ENCODE data around the gene TXNDC5.

TXNDC5 gene

GRCh38 chr6:7910654-7911344 is at the start of gene TXNDC5:
Gene TXNDC5, minus strand, starts transcription at chr6:7910788. Its CDS starts 12 bp downstream, at chr6:7910776.
- no peak for DNase-seq

GRCh38 chr6:7960141-7960540 is 49.6 kb upstream of the TXNDC5 start:
- DNase-seq = no peak

GRCh38 chr6:7959453-7959852 is 48.9 kb upstream of the TXNDC5 start:
- DNase-seq = no peak

- no peak for DNase-seq
Observed at GRCh38 chr6:7958464-7958863, 47.9 kb upstream of the TXNDC5 start.

- DNase-seq = no peak
Observed at GRCh38 chr6:7956257-7956656, 45.7 kb upstream of the TXNDC5 start.

- DNase-seq = no peak
Observed at GRCh38 chr6:7954477-7955200, 44.1 kb upstream of the TXNDC5 start.

GRCh38 chr6:7953753-7954152 is 43.2 kb upstream of the TXNDC5 start:
- no peak for DNase-seq

- DNase-seq = no peak
Observed at GRCh38 chr6:7939864-7940228, 29.3 kb upstream of the TXNDC5 start.

GRCh38 chr6:7939184-7939863 is 28.7 kb upstream of the TXNDC5 start:
- no peak for DNase-seq

GRCh38 chr6:7938562-7939183 is 28.1 kb upstream of the TXNDC5 start:
- DNase-seq = no peak

- DNase-seq = no peak
Observed at GRCh38 chr6:7933794-7934193, 23.2 kb upstream of the TXNDC5 start.

GRCh38 chr6:7932625-7933024 is 22.0 kb upstream of the TXNDC5 start:
- no peak for DNase-seq

GRCh38 chr6:7924867-7925266 is 14.3 kb upstream of the TXNDC5 start:
- DNase-seq = no peak

- DNase-seq = no peak
Observed at GRCh38 chr6:7922596-7922995, 12.0 kb upstream of the TXNDC5 start.

GRCh38 chr6:7921632-7922092 is 11.1 kb upstream of the TXNDC5 start:
- DNase-seq = no peak

- DNase-seq = no peak
Observed at GRCh38 chr6:7921046-7921445, 10.5 kb upstream of the TXNDC5 start.

GRCh38 chr6:7920425-7920824 is 9.8 kb upstream of the TXNDC5 start:
- no peak for DNase-seq

- no peak for DNase-seq
Observed at GRCh38 chr6:7919871-7920270, 9.3 kb upstream of the TXNDC5 start.

GRCh38 chr6:7918403-7918802 is 7.8 kb upstream of the TXNDC5 start:
- DNase-seq = no peak

GRCh38 chr6:7917729-7918128 is 7.1 kb upstream of the TXNDC5 start:
- no peak for DNase-seq

GRCh38 chr6:7916959-7917358 is 6.4 kb upstream of the TXNDC5 start:
- DNase-seq = no peak

GRCh38 chr6:7914991-7915789 is 4.6 kb upstream of the TXNDC5 start:
- DNase-seq = no peak

GRCh38 chr6:7914311-7914710 is 3.7 kb upstream of the TXNDC5 start:
- no peak for DNase-seq
